Caco-2 (cell line): ENCODE measurements around the gene FAM83C. TPM values are rescaled to one million over a fixed set of nuclear protein-coding genes. Genes with fewer than 3 reads are reported as not detected.
A peak's percentile ranks its signal among the peaks of the same experiment; 100 is the strongest.

Source experiments
- BruUV-seq: library from RNA; stranded (reverse); fragments of 400-500 nt; replicated peaks from 2 replicates; lab custom pipeline; 2021; lab: Mats Ljungman, UMichigan
- CTCF ChIA-PET: fragments of 300-600 bp; sonication (Branson Sonifier 250); formaldehyde crosslinking; loops from one replicate; lab custom pipeline; 2022; ENCODE audit warnings: antibody characterized with exemption; lab: Charles Lee
- POLR2A ChIA-PET: fragments of 300-600 bp; sonication (Branson Sonifier 250); formaldehyde crosslinking; loops from one replicate; lab custom pipeline; 2022; ENCODE audit warnings: antibody characterized with exemption; lab: Charles Lee
- DNase-seq, 2 experiments: peaks; one replicate each; pipeline versions ENCODE4 v3.0.0 to v3.0.0-alpha.2; 2020 to 2022
- H3K27me3 ChIP-seq: replicated peaks from 2 replicates; pipeline ENCODE4 v1.6.0; 2011; ENCODE audit warnings: low read length; ENCODE audit not compliant: control insufficient read depth, insufficient read depth
- H3K36me3 ChIP-seq: 2 replicates; pipeline ENCODE4 v1.5.1; 2011; ENCODE audit warnings: low read length; ENCODE audit not compliant: control insufficient read depth, insufficient read depth
- H3K4me1 ChIP-seq: fragments of 250-450 bp; sonication (Bioruptor Pico); 2 replicates; pipeline ENCODE4 v1.5.1; 2020; ENCODE audit warnings: mild to moderate bottlenecking
- H3K4me3 ChIP-seq: 2 replicates; pipeline ENCODE4 v1.5.1; 2011; ENCODE audit warnings: low read depth, mild to moderate bottlenecking, control low read depth, low read length
- H3K9me3 ChIP-seq: fragments of 250-450 bp; sonication (Bioruptor Pico); 2 replicates; pipeline ENCODE4 v1.5.1; 2020; ENCODE audit warnings: mild to moderate bottlenecking, moderate library complexity
- H3K27ac Mint-ChIP-seq: one replicate; pipeline ENCODE4 v1.8.0; 2022; ENCODE audit warnings: mixed read lengths; ENCODE audit not compliant: unreplicated experiment
- H3K27me3 Mint-ChIP-seq: one replicate; pipeline ENCODE4 v1.8.0; 2022; ENCODE audit warnings: mixed read lengths; ENCODE audit not compliant: insufficient read depth, unreplicated experiment
- H3K36me3 Mint-ChIP-seq: one replicate; pipeline ENCODE4 v1.8.0; 2022; ENCODE audit warnings: mild to moderate bottlenecking, mixed read lengths; ENCODE audit not compliant: insufficient read depth, unreplicated experiment
- H3K4me1 Mint-ChIP-seq: one replicate; pipeline ENCODE4 v1.8.0; 2022; ENCODE audit warnings: low read depth, mixed read lengths; ENCODE audit not compliant: unreplicated experiment
- H3K4me3 Mint-ChIP-seq: one replicate; pipeline ENCODE4 v1.8.0; 2022; ENCODE audit warnings: mild to moderate bottlenecking, moderate library complexity, mixed read lengths; ENCODE audit not compliant: unreplicated experiment
- H3K9me3 Mint-ChIP-seq: one replicate; pipeline ENCODE4 v1.8.0; 2022; ENCODE audit warnings: mixed read lengths; ENCODE audit not compliant: unreplicated experiment
- CTCF ChIP-seq, 2 experiments: fragments of 200-600 bp in 1 of 2; IDR thresholded peaks; 1 replicate in 1 of 2; 2 replicates in 1 of 2; pipeline versions ENCODE4 v1.5.1 to v1.8.0; 2011 to 2022; ENCODE audit warnings: antibody characterized with exemption in 1 of 2, control low read depth in 1 of 2, inconsistent platforms in 1 of 2, low read depth in 1 of 2, low read length in 1 of 2, mild to moderate bottlenecking in 1 of 2, moderate library complexity in 1 of 2; ENCODE audit not compliant: insufficient read depth in 1 of 2, severe bottlenecking in 1 of 2, unreplicated experiment in 1 of 2
- intact Hi-C: fragments of 100-400 bp; cut with micrococcal nuclease; formaldehyde crosslinking; loops from one replicate; pipeline ENCODE4 v1.10.0; 2022; ENCODE audit not compliant: unreplicated experiment
- total RNA-seq: library from RNA; stranded (reverse); gene quantifications from 2 replicates; pipeline ENCODE4 v1.2.3, GENCODE V29; 2022

FAM83C gene
- total RNA-seq, 1 experiment from 2014 or later, result not detected

GRCh38 chr20:35326740-35327073 is 34.5 kb upstream of the FAM83C start:
- H3K27ac Mint-ChIP-seq, result peak overlapping the region; percentile 69
- H3K4me3 ChIP-seq, result no peak overlapping the region
- intact Hi-C loops, result loop anchor here (1.0 to 10.0 kb wide), 3 partner anchors 7 to 288 kb away; partner anchors contain the start of genes EIF6 and SPAG4
- TSS peak; percentile 36 for BruUV-seq
- no peaks in the 10 kb centered on the region for H3K36me3 Mint-ChIP-seq
- TF ChIP-seq CTCF (IDR thresholded peaks at IDR 0.05; ENCODE audit: insufficient read depth in 1 of 2, low read depth in 1 of 2, low read length in 1 of 2, severe bottlenecking in 1 of 2, unreplicated experiment in 1 of 2), result no peak
- H3K4me1 ChIP-seq, result peaks cover 58% of the 10 kb centered on the region
- CTCF ChIA-PET, result interaction anchor here (0.7 to 1.6 kb wide), 16 partner anchors 9 to 182 kb away, joined by 3 to 33 read pairs (median 4); partner anchors contain the start of genes CEP250, EDEM2 and EIF6
- POLR2A ChIA-PET, result interaction anchor here (0.6 to 1.1 kb wide), 6 partner anchors 24 to 416 kb away, joined by 3 to 6 read pairs (median 4); partner anchors contain the start of genes EIF6, MMP24OS, RBM39 and UQCC1
- DNase-seq, result no peak
- H3K27me3 ChIP-seq, result no peaks in the 10 kb centered on the region
- no peaks in the 10 kb centered on the region for H3K27me3 Mint-ChIP-seq
- no peaks in the 10 kb centered on the region for H3K9me3 Mint-ChIP-seq
- peak overlapping the region; percentile 14 for H3K4me3 Mint-ChIP-seq
- H3K9me3 ChIP-seq, result no peaks in the 10 kb centered on the region
- H3K36me3 ChIP-seq, result no peaks in the 10 kb centered on the region
- peaks cover 32% of the 10 kb centered on the region for H3K4me1 Mint-ChIP-seq

GRCh38 chr20:35326021-35326739 is 34.0 kb upstream of the FAM83C start:
- no TSS peak for BruUV-seq
- ChIA-PET CTCF (interaction anchor here (1.2 to 1.6 kb wide), 4 partner anchors 8 to 62 kb away, joined by 6 to 33 read pairs (median 14); no protein-coding TSS in a partner anchor), POLR2A (no interaction called here)
- H3K36me3 Mint-ChIP-seq, result no peaks in the 10 kb centered on the region
- DNase-seq, result no peak
- peak overlapping the region; percentile 69 for H3K27ac Mint-ChIP-seq
- no peak for TF ChIP-seq CTCF (IDR thresholded peaks at IDR 0.05; ENCODE audit: insufficient read depth in 1 of 2, low read depth in 1 of 2, low read length in 1 of 2, severe bottlenecking in 1 of 2, unreplicated experiment in 1 of 2)
- H3K4me3 Mint-ChIP-seq, result no peak overlapping the region
- H3K36me3 ChIP-seq, result no peaks in the 10 kb centered on the region
- no peaks in the 10 kb centered on the region for H3K27me3 ChIP-seq
- H3K27me3 Mint-ChIP-seq, result no peaks in the 10 kb centered on the region
- no peaks in the 10 kb centered on the region for H3K9me3 Mint-ChIP-seq
- H3K4me1 ChIP-seq, result peaks cover 63% of the 10 kb centered on the region
- H3K4me3 ChIP-seq, result no peak overlapping the region
- intact Hi-C loops, result loop anchor here (10.0 kb wide), 1 partner anchor 289 kb away; the partner anchor contains the start of gene SPAG4
- H3K9me3 ChIP-seq, result no peaks in the 10 kb centered on the region
- H3K4me1 Mint-ChIP-seq, result peaks cover 32% of the 10 kb centered on the region

- H3K9me3 Mint-ChIP-seq, result no peaks in the 10 kb centered on the region
- ChIA-PET CTCF (no interaction called here), POLR2A (no interaction called here)
- no peak overlapping the region for H3K4me3 Mint-ChIP-seq
- BruUV-seq, result no TSS peak
- H3K36me3 Mint-ChIP-seq, result no peaks in the 10 kb centered on the region
- H3K4me1 Mint-ChIP-seq, result peaks cover 40% of the 10 kb centered on the region
- H3K36me3 ChIP-seq, result no peaks in the 10 kb centered on the region
- DNase-seq, result no peak
- H3K27ac Mint-ChIP-seq, result peak overlapping the region; percentile 69
- H3K27me3 Mint-ChIP-seq, result no peaks in the 10 kb centered on the region
- no peak for TF ChIP-seq CTCF (IDR thresholded peaks at IDR 0.05; ENCODE audit: insufficient read depth in 1 of 2, low read depth in 1 of 2, low read length in 1 of 2, severe bottlenecking in 1 of 2, unreplicated experiment in 1 of 2)
- no peaks in the 10 kb centered on the region for H3K9me3 ChIP-seq
- H3K4me1 ChIP-seq, result peaks cover 71% of the 10 kb centered on the region
- H3K27me3 ChIP-seq, result no peaks in the 10 kb centered on the region
- intact Hi-C loops, result loop anchor here (10.0 kb wide), 1 partner anchor 289 kb away; the partner anchor contains the start of gene SPAG4
- no peak overlapping the region for H3K4me3 ChIP-seq
Measured at GRCh38 chr20:35325401-35325800, 33.2 kb upstream of the FAM83C start.
